HepG2 (cell line): Measurements from ENCODE around the gene BPIFB2. TPM values are rescaled to one million over a fixed set of nuclear protein-coding genes. Genes with fewer than 3 reads are reported as not detected.

Experiments
- AGO1 ChIP-seq: fragments of 200-400 bp; formaldehyde crosslinking; IDR thresholded peaks from 2 replicates; pipeline ENCODE4 v1.6.1; 2017; ENCODE audit warnings: mild to moderate bottlenecking, low read depth, low read length, moderate library complexity; ENCODE audit not compliant: poor library complexity, severe bottlenecking
- GLI4 ChIP-seq: sonication (generic); formaldehyde crosslinking; IDR thresholded peaks from 2 replicates; pipeline ENCODE4 v1.5.1; 2020; ENCODE audit warnings: missing genetic modification reagents, mild to moderate bottlenecking, moderate library complexity, borderline replicate concordance
- GTF2F1 ChIP-seq: fragments of 150-350 bp; IDR thresholded peaks from 2 replicates; pipeline ENCODE4 v1.6.1; 2014; ENCODE audit warnings: low read length
- KAT2B ChIP-seq: fragments of 150-350 bp; IDR thresholded peaks from 2 replicates; pipeline ENCODE4 v1.6.1; 2014; ENCODE audit warnings: low read depth, low read length, borderline replicate concordance
- KDM4B ChIP-seq: sonication (generic); formaldehyde crosslinking; IDR thresholded peaks from 2 replicates; pipeline ENCODE4 v1.4.0; 2020; ENCODE audit warnings: missing genetic modification reagents
- MIER3 ChIP-seq: IDR thresholded peaks from 2 replicates; pipeline ENCODE4 v1.6.1; 2016; ENCODE audit warnings: missing compliant biosample characterization, borderline replicate concordance
- NCOA1 ChIP-seq: sonication (generic); formaldehyde crosslinking; IDR thresholded peaks from 2 replicates; pipeline ENCODE4 v1.9.0; 2021; ENCODE audit warnings: missing genetic modification reagents
- NFRKB ChIP-seq: fragments of 450-650 bp; IDR thresholded peaks from 2 replicates; pipeline ENCODE4 v1.6.1; 2017
- NFYC ChIP-seq: IDR thresholded peaks from 2 replicates; pipeline ENCODE4 v1.6.1; 2016; ENCODE audit warnings: missing genetic modification reagents, missing compliant biosample characterization
- RBFOX2 ChIP-seq: fragments of 200-400 bp; formaldehyde crosslinking; IDR thresholded peaks from 2 replicates; pipeline ENCODE4 v1.6.1; 2017; ENCODE audit warnings: low read depth, mild to moderate bottlenecking, low read length
- REPIN1 ChIP-seq: sonication (generic); formaldehyde crosslinking; IDR thresholded peaks from 2 replicates; pipeline ENCODE4 v1.8.0; 2022; ENCODE audit warnings: missing genetic modification reagents, low read depth, mild to moderate bottlenecking, borderline replicate concordance
- SRSF4 ChIP-seq: fragments of 200-400 bp; formaldehyde crosslinking; IDR thresholded peaks from one replicate; pipeline ENCODE4 v1.6.1; 2018; ENCODE audit warnings: mild to moderate bottlenecking, low read depth, low read length, moderate library complexity; ENCODE audit not compliant: poor library complexity, severe bottlenecking
- TIGD3 ChIP-seq: sonication (generic); formaldehyde crosslinking; IDR thresholded peaks from 2 replicates; pipeline ENCODE4 v1.5.1; 2020; ENCODE audit warnings: mild to moderate bottlenecking, missing genetic modification reagents, borderline replicate concordance
- ZBTB7A ChIP-seq: sonication (generic); formaldehyde crosslinking; IDR thresholded peaks from 2 replicates; pipeline ENCODE4 v1.8.0; 2022; ENCODE audit warnings: mild to moderate bottlenecking, missing genetic modification reagents
- ZKSCAN8 ChIP-seq: IDR thresholded peaks from 2 replicates; pipeline ENCODE4 v1.6.1; 2016; ENCODE audit warnings: borderline replicate concordance, missing genetic modification reagents, missing compliant biosample characterization
- ZNF558 ChIP-seq: sonication (generic); formaldehyde crosslinking; IDR thresholded peaks from 2 replicates; pipeline ENCODE4 v1.9.0; 2022; ENCODE audit warnings: mild to moderate bottlenecking, missing genetic modification reagents, borderline replicate concordance
- ZNF576 ChIP-seq: sonication (generic); formaldehyde crosslinking; IDR thresholded peaks from 2 replicates; pipeline ENCODE4 v1.4.0; 2020; ENCODE audit warnings: mild to moderate bottlenecking, missing genetic modification reagents
- ZNF777 ChIP-seq: sonication (generic); formaldehyde crosslinking; IDR thresholded peaks from 2 replicates; pipeline ENCODE4 v1.4.0; 2020; ENCODE audit warnings: missing genetic modification reagents
- ZNF800 ChIP-seq: sonication (generic); formaldehyde crosslinking; IDR thresholded peaks from 2 replicates; pipeline ENCODE4 v1.4.0; 2020; ENCODE audit warnings: missing genetic modification reagents
- ZNF850 ChIP-seq: sonication (generic); formaldehyde crosslinking; conservative IDR thresholded peaks from 2 replicates; pipeline ENCODE4 v1.9.0; 2021; ENCODE audit warnings: mild to moderate bottlenecking, missing genetic modification reagents
- ZSCAN22 ChIP-seq: sonication (generic); formaldehyde crosslinking; IDR thresholded peaks from 2 replicates; pipeline ENCODE4 v1.4.0; 2020; ENCODE audit warnings: mild to moderate bottlenecking, missing genetic modification reagents
- polyA plus RNA-seq, 8 experiments: library from polyadenylated mRNA; depleted of rRNA in 3 of 8; stranded (reverse) in 7 of 8; unstranded in 1 of 8; fragments of >200 nt; fragmentation: Illumina TruSeq in 4 of 8; extraction: Trizol in 4 of 8; gene quantifications; 2 replicates each; pipeline versions ENCODE4 v1.2.1 to v1.2.3, GENCODE V29; 2011 to 2016; ENCODE audit warnings: low read depth in 4 of 8, missing spikeins in 1 of 8, mixed read lengths in 1 of 8; ENCODE audit not compliant: insufficient read depth in 1 of 8
- total RNA-seq, 5 experiments: library from RNA; depleted of rRNA; stranded (reverse); fragments of >200 nt; fragmentation: Illumina TruSeq; extraction: Trizol; gene quantifications; 2 replicates each; pipeline ENCODE4 v1.2.3, GENCODE V29; 2016; ENCODE audit warnings: low read depth in 1 of 5
- TF ChIP-seq, protein P1 (sequence below): sonication (generic); formaldehyde crosslinking; IDR thresholded peaks from 2 replicates; pipeline ENCODE4 v1.5.1; 2020; ENCODE audit warnings: missing genetic modification reagents, mild to moderate bottlenecking, borderline replicate concordance
- TF ChIP-seq, protein P2 (sequence below): sonication (generic); formaldehyde crosslinking; IDR thresholded peaks from 2 replicates; pipeline ENCODE4 v1.4.0; 2020; ENCODE audit warnings: missing genetic modification reagents; ENCODE audit errors: not compliant biosample characterization

BPIFB2 gene
- total and polyA plus RNA-seq, 2 of the 13 experiments (the other 11 are each of a cell fraction or from before 2014, with no cell fraction given): 54.5 to 902 TPM

GRCh38 chr20:33015700-33016580 lies 8.4 kb downstream of the BPIFB2 start (continued):
- TF ChIP-seq TIGD3 (CRISPR knock-in tag) (no peak), ZSCAN22 (no peak), NFYC (CRISPR knock-in tag) (no peak), KDM4B (CRISPR knock-in tag) (no peak), ZBTB7A (CRISPR knock-in tag) (no peak), ZNF576 (CRISPR knock-in tag) (no peak), ZNF850 (no peak), ZNF777 (no peak), ZKSCAN8 (CRISPR knock-in tag) (no peak), NCOA1 (CRISPR knock-in tag) (no peak), AGO1 (peak; percentile 62), NFRKB (no peak), KAT2B (no peak), ZNF558 (CRISPR knock-in tag) (no peak), GLI4 (no peak), MIER3 (no peak), ZNF800 (CRISPR knock-in tag) (no peak), REPIN1 (no peak), RBFOX2 (peak; percentile 77), GTF2F1 (no peak), SRSF4 (no peak)
- TF ChIP-seq, protein P1, sequence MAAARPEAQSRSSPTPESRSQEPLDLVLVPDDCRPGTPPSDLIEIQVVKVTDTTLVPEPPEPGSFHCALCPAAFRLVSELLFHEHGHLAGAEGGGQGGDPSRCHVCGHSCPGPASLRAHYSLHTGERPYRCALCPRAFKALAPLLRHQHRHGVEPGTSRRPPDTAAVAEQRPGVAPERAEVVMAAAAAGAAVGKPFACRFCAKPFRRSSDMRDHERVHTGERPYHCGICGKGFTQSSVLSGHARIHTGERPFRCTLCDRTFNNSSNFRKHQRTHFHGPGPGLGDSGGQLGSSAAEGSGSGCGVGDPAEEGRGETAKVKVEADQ (CRISPR knock-in tag): no peak
- TF ChIP-seq, protein P2, sequence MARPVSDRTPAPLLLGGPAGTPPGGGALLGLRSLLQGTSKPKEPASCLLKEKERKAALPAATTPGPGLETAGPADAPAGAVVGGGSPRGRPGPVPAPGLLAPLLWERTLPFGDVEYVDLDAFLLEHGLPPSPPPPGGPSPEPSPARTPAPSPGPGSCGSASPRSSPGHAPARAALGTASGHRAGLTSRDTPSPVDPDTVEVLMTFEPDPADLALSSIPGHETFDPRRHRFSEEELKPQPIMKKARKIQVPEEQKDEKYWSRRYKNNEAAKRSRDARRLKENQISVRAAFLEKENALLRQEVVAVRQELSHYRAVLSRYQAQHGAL (CRISPR knock-in tag): no peak
